T-helper 9 cell (primary cell): Measurements from ENCODE around the gene ADAM20.
"Not testable (repeated sequence)": the region's sequence is repeated elsewhere in the genome, so short reads cannot be mapped to it uniquely, and the experiment has no call there.

Experiments used
- DNase-seq: peaks from one replicate; pipeline ENCODE4 v3.0.0-alpha.2; 2020
- total RNA-seq, 2 donors: gene quantifications; one replicate each; lab custom pipeline; 2026; lab: John Stamatoyannopoulos, UW

Gene ADAM20
- total RNA-seq: 0.70 to 0.97 reads per million in 2 donors

GRCh38 chr14:70534904-70535303, at the start of gene ADAM20:
ADAM20 (minus strand) TSS chr14:70535004; CDS start chr14:70524757, 10,247 bp downstream.
- no peak for DNase-seq

GRCh38 chr14:70576891-70577290, 42.1 kb upstream of the ADAM20 start:
- DNase-seq: no peak

- no peak for DNase-seq
These were observed 38.2 kb upstream of the ADAM20 start for GRCh38 chr14:70573050-70573449.

GRCh38 chr14:70571139-70571538, 36.3 kb upstream of the ADAM20 start:
- DNase-seq: no peak

- no peak for DNase-seq
These were observed 33.0 kb upstream of the ADAM20 start for GRCh38 chr14:70567791-70568190.

- no peak for DNase-seq
These were observed 29.1 kb upstream of the ADAM20 start for GRCh38 chr14:70563869-70564268.

GRCh38 chr14:70563417-70563816, 28.6 kb upstream of the ADAM20 start:
- DNase-seq: no peak

- DNase-seq: no peak
These were observed 23.6 kb upstream of the ADAM20 start for GRCh38 chr14:70558356-70558755.

GRCh38 chr14:70555890-70556289, 21.1 kb upstream of the ADAM20 start:
- no peak for DNase-seq

- DNase-seq: no peak
These were observed 3.3 kb upstream of the ADAM20 start for GRCh38 chr14:70538087-70538486.

- DNase-seq: no peak
These were observed 2.0 kb upstream of the ADAM20 start for GRCh38 chr14:70536830-70537229.

GRCh38 chr14:70530417-70530816, 4.4 kb downstream of the ADAM20 start:
- no peak for DNase-seq

GRCh38 chr14:70527501-70528105, 7.2 kb downstream of the ADAM20 start:
- DNase-seq: no peak

GRCh38 chr14:70525691-70526090, 9.1 kb downstream of the ADAM20 start:
- no peak for DNase-seq

- DNase-seq: no peak
These were observed 19.0 kb downstream of the ADAM20 start for GRCh38 chr14:70515811-70516210.

GRCh38 chr14:70514168-70515069, 20.4 kb downstream of the ADAM20 start:
- DNase-seq: no peak

- no peak for DNase-seq
These were observed 36.6 kb downstream of the ADAM20 start for GRCh38 chr14:70498191-70498590.

GRCh38 chr14:70489579-70490200, 45.1 kb downstream of the ADAM20 start:
- no peak for DNase-seq

GRCh38 chr14:70477356-70478105, 57.3 kb downstream of the ADAM20 start:
- DNase-seq: not testable (repeated sequence)

GRCh38 chr14:70475459-70475858, 59.3 kb downstream of the ADAM20 start:
- not testable (repeated sequence) for DNase-seq

GRCh38 chr14:70473825-70474224, 61.0 kb downstream of the ADAM20 start:
- no peak for DNase-seq
